Pancreas (tissue), 10 donors: ENCODE results near the gene DLGAP1. TPM values are rescaled to one million over a fixed set of nuclear protein-coding genes. Genes with fewer than 3 reads are reported as not detected.

Source experiments
- ATAC-seq, 4 donors: fragments of 200-7000 bp; cut with Tn5 transposase; one replicate each; pipeline versions ENCODE4 v1.8.0 to v1.9.1; 2020; ENCODE audit warnings: mild to moderate bottlenecking in 4 of 4, moderate library complexity in 4 of 4
- DNase-seq, 6 donors: peaks; one replicate each; pipeline ENCODE4 v3.0.0-alpha.2; 2020
- FAIRE-seq: peaks from 2 replicates; lab custom pipeline; 2012; peaks lifted over from hg19 to GRCh38; lab: Jason Lieb, UNC
- H3K27ac ChIP-seq, 4 donors: fragments of 200-600 bp; sonication (generic); 1 replicate in 3 of 4; 2 replicates in 1 of 4; pipeline versions ENCODE4 v1.5.0 to v1.8.0; 2020
- H3K27me3 ChIP-seq, 4 donors: fragments of 200-600 bp; one replicate each; pipeline ENCODE4 v1.8.0; 2021
- H3K36me3 ChIP-seq, 3 donors: fragments of 200-600 bp; sonication (generic) in 1 of 3; one replicate each; pipeline versions ENCODE4 v1.5.0 to v1.8.0; 2020 to 2021
- H3K4me1 ChIP-seq, 3 donors: fragments of 200-600 bp; one replicate each; pipeline ENCODE4 v1.8.0; 2021
- H3K4me3 ChIP-seq, 4 donors: fragments of 200-600 bp; sonication (generic) in 2 of 4; one replicate each; pipeline versions ENCODE4 v1.5.0 to v1.8.0; 2020 to 2021
- H3K9me3 ChIP-seq, 4 donors: fragments of 200-600 bp; one replicate each; pipeline ENCODE4 v1.8.0; 2021
- WGBS, 2 donors: extraction: QIAGEN DNeasy Blood & Tissue Kit; methylation state at CpG; one replicate each; pipeline ENCODE4 v1.1.7; 2013; 5-methylcytosine and 5-hydroxymethylcytosine counted together
- intact Hi-C, 3 donors: fragments of 100-400 bp; cut with DNase I; formaldehyde crosslinking; loops; one replicate each; pipeline versions ENCODE4 v1.11.1 to v1.14.2; 2022
- polyA plus RNA-seq, 2 donors: library from polyadenylated mRNA; stranded (reverse); fragments of 200-250 nt; gene quantifications; one replicate each; pipeline ENCODE4 v1.2.3, GENCODE V29; 2013
- total RNA-seq, 6 donors: library from RNA; stranded (reverse); fragmentation: NEBNext Ultra II Directional in 4 of 6; extraction: Animal tissue kit (Norgen Biotek cat#: 25700) in 4 of 6; gene quantifications; one replicate each; pipeline versions ENCODE4 v1.2.1 to v1.2.4, GENCODE V29; 2021 to 2023
- TF ChIP-seq, protein P1 (sequence below), 4 donors: fragments of 200-600 bp; sonication (generic) in 3 of 4; IDR thresholded peaks; one replicate each; pipeline versions ENCODE4 v1.5.0 to v1.8.0; 2021; ENCODE audit warnings: antibody characterized with exemption in 4 of 4
- donor health status: healthy with polysubstance abuse.
- donor health status: DM: no; HTN: no; CAD: no; lungs with moderate emphysema.
- donor health status: DM: no; HTN: no; CAD: no.
- donor health status: control.
- donor health status: control.
- donor health status: Bipolar disorder and iron deficiency.
- donor health status: DM: yes; HTN: yes; CAD: no.
- donor health status: DM: no; HTN: no; CAD: no.
- donor health status: DM: no; HTN: no; CAD: no.
- donor health status: DM: yes; HTN: yes; CAD: no.

Gene DLGAP1
- total and polyA plus RNA-seq, 8 donors: 0.12 to 0.62 (median 0.30) TPM; not detected in 2

DNA sequence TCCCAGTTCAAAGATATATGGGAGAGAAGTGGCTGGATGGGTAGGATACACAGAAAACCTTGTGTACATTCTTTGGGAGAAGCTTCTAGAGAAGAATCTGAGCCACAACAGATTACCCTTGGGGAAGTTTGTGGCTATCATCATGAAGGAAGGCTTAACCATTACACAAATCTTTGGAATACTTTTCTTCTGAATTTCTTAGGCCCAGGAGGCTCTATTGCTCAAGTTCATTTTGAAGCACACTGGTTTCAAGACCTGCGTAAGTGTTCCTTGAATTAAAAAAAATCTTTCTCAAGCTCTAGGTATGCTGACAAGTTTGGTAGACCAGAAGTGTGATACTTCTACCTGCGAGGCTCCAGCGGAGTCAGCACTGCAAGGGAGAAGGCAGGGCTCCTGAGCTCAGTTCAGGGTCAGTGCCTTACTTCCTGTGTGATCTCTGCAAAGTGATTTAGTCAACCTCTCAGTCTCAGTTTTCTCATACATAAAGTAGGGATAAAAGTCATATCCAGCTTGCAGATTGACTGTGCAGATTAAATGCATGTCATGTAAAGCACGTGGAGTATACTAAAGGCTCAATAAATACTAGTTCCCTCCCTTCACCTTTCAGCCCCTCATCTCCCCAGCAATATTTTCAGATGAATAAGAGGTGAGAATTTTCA lies 438.6 kb downstream of the DLGAP1 start:
- H3K27ac ChIP-seq: no peak overlapping the region
- TF ChIP-seq, protein P1, sequence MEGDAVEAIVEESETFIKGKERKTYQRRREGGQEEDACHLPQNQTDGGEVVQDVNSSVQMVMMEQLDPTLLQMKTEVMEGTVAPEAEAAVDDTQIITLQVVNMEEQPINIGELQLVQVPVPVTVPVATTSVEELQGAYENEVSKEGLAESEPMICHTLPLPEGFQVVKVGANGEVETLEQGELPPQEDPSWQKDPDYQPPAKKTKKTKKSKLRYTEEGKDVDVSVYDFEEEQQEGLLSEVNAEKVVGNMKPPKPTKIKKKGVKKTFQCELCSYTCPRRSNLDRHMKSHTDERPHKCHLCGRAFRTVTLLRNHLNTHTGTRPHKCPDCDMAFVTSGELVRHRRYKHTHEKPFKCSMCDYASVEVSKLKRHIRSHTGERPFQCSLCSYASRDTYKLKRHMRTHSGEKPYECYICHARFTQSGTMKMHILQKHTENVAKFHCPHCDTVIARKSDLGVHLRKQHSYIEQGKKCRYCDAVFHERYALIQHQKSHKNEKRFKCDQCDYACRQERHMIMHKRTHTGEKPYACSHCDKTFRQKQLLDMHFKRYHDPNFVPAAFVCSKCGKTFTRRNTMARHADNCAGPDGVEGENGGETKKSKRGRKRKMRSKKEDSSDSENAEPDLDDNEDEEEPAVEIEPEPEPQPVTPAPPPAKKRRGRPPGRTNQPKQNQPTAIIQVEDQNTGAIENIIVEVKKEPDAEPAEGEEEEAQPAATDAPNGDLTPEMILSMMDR (IDR thresholded peaks at IDR 0.05): no peak
- H3K4me1 ChIP-seq: no peaks in the 10 kb centered on the region
- DNase-seq (no peak), FAIRE-seq (no peak), ATAC-seq (no peak)
- 89 to 90% methylated on average over 4 of the region's 4 CpGs for WGBS, 2 donors
- H3K4me3 ChIP-seq: no peak overlapping the region
- H3K9me3 ChIP-seq: no peaks in the 10 kb centered on the region
- intact Hi-C loops: no loop called here
- H3K36me3 ChIP-seq: no peaks in the 10 kb centered on the region
- no peaks in the 10 kb centered on the region for H3K27me3 ChIP-seq

DNA sequence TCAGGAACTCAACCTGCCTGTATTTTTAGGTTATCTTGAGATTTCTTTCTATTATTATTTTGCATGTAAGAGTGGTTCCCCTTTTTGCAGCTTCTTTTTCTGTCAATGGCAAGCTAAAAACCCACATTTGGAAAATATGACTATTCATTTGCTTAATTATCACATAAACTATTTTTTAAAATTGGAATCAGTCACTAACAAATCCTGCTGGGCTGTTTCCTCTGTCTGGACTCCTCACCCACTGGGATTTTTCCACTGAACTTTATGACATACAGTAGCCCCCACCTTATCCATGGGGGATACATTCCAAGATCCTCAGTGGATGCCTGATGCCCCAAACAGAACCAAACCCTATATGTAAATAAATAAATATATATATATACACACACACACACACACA lies 447.3 kb downstream of the DLGAP1 start:
- FAIRE-seq (no peak), ATAC-seq (no peak), DNase-seq (no peak)
- Histone ChIP-seq H3K27me3 (no peaks in the 10 kb centered on the region), H3K9me3 (no peaks in the 10 kb centered on the region), H3K36me3 (no peaks in the 10 kb centered on the region), H3K27ac (no peak overlapping the region), H3K4me3 (no peak overlapping the region), H3K4me1 (no peaks in the 10 kb centered on the region)
- TF ChIP-seq, protein P1 (IDR thresholded peaks at IDR 0.05): no peak
- intact Hi-C loops: loop anchor here in 1 of 3 donors (10.0 kb wide), 1 partner anchor 723 kb away; no protein-coding TSS in a partner anchor

DNA sequence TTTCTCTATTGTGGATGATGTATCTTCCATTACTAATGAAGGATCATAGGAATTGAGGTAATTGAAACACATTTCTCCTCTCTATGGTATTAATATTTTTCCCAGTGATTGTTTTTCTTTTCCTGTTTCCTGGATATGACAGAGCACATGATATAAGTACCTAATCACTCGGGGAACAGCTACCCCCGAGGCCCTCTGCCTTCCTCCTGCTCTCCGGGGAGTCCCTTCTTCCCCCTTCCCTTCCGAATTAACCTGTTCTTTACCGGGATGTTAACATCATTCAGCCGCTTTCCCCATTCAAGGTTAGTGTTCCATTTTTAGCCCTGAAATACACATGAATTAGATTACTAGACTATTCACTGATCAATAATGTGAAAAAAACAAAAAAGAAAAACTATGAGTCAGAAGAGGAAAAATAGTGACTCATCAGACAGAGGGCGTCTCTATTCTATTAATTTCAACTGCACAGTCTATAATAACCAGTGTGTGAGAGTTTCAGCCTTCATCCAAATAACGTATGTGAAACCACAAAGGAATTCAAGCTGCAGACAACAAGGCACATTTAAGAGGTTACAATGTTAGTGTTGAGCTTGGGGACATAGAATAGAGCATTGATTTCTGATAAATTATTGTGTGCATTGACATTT lies 450.8 kb downstream of the DLGAP1 start:
- intact Hi-C loops: loop anchor here in 1 of 3 donors (5.0 to 10.0 kb wide), 2 partner anchors 227 to 720 kb away; no protein-coding TSS in a partner anchor
- DNase-seq (no peak), FAIRE-seq (no peak), ATAC-seq (peak in 2 of 4 donors; percentile 53 to 67)
- Histone ChIP-seq H3K4me3 (no peak overlapping the region), H3K27ac (no peak overlapping the region), H3K9me3 (no peaks in the 10 kb centered on the region), H3K27me3 (no peaks in the 10 kb centered on the region), H3K36me3 (no peaks in the 10 kb centered on the region), H3K4me1 (no peaks in the 10 kb centered on the region)
- TF ChIP-seq, protein P1 (IDR thresholded peaks at IDR 0.05): no peak
- 24 to 38% methylated on average over 8 of the region's 8 CpGs for WGBS, 2 donors

DNA sequence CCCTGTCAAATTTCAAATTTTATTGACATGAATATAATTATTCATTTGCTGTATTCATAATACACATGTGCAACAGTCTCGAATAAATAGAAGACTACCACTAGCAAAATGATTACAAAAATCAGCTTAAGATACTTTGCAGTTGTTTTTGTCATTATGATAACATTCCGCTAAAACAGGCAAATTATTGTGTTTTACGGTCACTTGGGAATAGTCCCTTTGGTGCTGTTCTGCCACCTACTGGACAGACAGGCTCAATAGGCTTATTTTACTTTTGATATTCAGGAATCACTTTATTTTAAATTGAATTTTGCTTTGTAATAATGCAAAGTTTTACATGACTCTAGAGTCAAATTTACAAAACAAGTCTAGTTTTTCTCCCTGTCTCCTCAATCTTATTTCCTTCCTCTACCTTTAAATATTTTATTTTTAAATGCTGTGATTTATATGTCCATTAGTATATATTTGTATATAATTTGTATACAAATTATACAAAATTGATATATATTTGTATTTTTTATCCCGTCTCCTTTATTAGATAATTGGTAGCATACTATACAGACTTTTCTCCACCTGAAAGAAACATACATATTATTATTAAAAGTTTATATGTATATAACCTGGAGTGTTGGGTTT lies 456.3 kb downstream of the DLGAP1 start:
- Histone ChIP-seq H3K4me3 (no peak overlapping the region), H3K36me3 (no peaks in the 10 kb centered on the region), H3K27ac (no peak overlapping the region), H3K27me3 (peaks cover 0 to 6% (median 0%) of the 10 kb centered on the region in 4 donors), H3K4me1 (peaks cover 0 to 3% (median 0%) of the 10 kb centered on the region in 3 donors), H3K9me3 (no peaks in the 10 kb centered on the region)
- TF ChIP-seq, protein P1 (IDR thresholded peaks at IDR 0.05): peak; percentile 28 to 55 (median 44)
- intact Hi-C loops: loop anchor here in 1 of 3 donors (10.0 kb wide), 1 partner anchor 294 kb away; no protein-coding TSS in a partner anchor
- peak in 3 of 4 donors; percentile 46 to 70 (median 48) for ATAC-seq
- DNase-seq: no peak
- WGBS, 2 donors: 10 to 13% methylated on average over 4 of the region's 4 CpGs
- peak; percentile 69 for FAIRE-seq
